Activated CD4-positive, CD25-positive, alpha-beta regulatory T cell treated with anti-CD3 and anti-CD28 coated beads, Interleukin-2, amount 50 U/mL, for 16 hours (primary cell): ENCODE data around the gene IL26.
"Not testable (repeated sequence)": the region's sequence is repeated elsewhere in the genome, so short reads cannot be mapped to it uniquely, and the experiment has no call there.

Experiments used
- DNase-seq: peaks from one replicate; pipeline ENCODE4 v3.0.0-alpha.2; 2020; ENCODE audit warnings: low read depth, low spot score

Gene IL26

DNA sequence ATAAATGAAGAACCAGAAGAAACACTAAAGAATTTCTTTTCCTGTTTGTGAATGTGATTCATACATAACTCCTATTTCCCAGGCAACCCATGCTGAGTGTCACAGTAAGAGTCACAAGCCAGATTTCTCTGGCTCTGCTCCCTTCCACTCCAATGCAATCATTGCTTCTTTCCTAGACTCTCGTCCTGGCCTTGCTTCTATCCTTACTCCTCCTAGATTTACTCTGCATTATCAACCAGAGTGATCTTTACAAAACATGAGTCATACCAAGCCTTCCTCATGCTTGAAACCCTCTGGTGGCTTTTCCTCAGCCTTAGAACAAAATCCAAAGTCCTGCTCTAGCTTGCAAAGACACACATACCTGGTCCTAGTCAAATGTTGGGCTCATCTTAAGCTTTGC lies 14.5 kb upstream of the IL26 start:
- no peak for DNase-seq

DNA sequence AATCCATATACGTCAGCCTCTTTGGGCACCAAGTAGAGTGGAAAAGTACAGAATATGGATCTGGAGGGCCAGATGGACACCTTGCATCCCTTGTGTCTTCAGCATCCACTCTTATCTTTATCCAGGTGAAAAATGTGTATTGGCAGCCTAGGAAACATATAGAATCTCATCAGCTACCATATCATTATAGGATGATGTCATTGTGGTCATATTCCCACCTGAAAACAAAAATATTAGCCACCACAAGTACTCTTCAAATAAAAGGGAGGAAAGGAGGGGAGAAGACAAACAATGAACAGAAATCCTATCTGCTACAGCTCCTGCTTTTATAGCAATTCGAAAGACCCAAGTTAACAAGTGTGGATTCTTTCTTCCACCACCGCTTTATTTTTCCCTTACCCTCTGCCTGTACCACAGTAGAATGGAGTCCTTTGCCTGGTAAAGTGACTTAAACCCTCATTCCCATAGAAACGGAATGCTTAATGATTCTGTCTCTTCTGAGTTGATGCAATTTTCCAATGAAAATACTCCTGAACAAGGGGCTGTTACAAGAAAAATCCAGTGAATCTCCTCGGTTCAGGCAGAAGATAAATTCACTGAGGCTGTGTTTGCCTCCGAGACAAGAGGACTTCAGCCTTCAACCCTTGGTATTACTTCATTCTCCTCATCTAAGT lies 13.8 kb upstream of the IL26 start:
- no peak for DNase-seq

DNA sequence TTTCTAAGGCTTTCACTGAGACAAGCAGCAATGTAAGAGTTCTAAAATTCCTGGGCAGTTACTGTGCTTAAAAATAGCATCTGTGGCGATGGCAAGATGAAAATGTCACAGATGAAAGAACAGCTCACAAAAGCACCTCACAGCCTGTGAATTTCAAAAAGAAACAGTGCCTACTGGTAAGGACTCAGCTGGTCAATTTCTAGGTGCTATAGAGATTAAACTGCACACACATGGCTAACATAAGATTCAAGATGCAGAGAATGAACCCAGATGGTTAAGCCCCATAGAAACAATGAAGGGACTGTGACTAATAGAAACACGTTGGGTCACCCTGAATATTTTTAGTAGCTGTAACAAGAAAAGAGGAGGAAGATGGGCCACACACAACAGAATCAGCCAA lies 12.0 kb upstream of the IL26 start:
- no peak for DNase-seq

DNA sequence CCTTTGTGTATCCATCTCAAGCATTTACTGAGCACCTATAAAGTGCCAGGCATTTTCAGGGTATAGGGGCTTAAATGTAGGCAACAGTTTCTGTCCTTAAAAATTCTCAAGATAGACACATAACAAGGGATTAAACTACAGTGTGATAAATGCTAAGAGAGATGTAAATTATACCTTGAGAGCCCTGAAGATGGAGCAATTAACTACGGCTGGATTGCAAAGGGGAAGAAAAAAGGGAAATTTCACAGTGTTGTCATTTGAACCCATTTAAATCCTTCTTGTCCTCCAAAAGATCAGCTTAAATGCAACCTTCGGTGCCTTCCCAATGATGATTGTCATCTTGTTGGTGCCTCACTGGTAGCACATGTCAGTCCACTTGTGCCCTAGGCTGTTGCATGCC lies 11.5 kb upstream of the IL26 start:
- DNase-seq, result no peak

DNA sequence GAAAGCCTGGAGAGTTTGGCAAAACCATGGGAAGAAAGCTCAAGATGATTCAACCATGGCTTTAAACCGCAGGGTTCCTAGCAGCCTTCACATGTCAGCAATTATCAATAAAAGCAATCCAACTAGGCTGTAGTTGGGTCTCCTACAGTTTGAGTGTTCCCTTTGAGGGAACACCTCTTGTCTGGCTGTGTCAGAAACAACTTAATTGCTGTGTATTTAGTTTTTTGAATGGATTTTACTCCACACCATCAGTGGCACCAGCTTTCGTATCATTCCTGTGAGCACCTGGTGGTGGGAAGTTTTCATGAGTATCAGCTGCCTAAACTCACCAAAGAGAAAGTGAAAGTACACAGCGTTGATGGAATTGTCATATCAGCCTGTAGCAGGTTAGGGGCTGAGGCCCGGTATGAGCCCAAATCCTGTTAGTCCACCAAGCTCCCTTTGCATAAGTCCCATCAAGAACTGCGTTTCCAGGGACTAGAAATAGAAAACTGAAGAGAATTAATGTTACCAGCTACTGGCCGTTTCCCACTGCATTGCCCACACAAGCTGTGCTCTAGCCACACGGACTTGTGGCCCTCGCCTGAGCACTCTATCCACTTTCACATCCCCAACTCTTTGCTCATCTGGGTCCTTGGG lies 10.9 kb upstream of the IL26 start:
- DNase-seq, result no peak

DNA sequence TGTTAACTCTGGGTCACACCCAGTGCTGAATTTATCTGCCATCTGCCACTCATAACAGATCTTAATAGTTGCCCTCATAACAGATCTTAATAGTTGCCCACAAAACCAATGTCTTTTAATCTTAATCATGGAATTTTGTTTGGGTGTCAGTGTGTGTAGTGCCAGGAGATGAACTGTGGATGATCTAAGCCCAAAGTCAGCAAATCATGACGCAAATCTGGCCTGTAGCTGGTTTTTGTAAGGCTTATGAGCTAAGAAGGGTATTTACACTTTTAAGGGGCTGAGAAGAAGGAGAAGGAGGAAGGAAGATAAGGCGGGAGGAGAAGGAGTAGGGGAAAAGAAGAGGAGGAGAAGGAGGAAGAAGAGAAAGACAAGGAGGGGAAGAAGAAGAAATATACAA lies 10.0 kb upstream of the IL26 start:
- DNase-seq, result no peak

DNA sequence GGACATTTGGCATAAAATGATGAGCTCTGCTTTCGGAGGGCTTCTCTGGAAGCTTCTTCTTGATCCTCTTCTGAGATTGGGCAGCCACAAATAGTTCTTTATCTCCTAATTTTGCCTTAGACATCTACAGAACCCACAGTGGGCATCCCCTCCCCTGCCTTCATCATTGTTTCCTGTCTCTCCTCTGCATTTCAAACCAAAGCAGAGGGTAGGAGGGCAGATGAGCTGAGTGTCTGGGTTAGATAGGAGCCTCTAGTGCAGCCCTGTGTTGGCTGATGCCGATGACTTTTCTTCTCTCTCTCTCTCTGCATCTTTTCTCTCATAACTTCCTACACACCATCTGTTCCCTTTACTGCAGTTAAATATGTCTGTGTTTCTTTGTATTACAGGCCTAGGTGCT lies 8.5 kb upstream of the IL26 start:
- no peak for DNase-seq

DNA sequence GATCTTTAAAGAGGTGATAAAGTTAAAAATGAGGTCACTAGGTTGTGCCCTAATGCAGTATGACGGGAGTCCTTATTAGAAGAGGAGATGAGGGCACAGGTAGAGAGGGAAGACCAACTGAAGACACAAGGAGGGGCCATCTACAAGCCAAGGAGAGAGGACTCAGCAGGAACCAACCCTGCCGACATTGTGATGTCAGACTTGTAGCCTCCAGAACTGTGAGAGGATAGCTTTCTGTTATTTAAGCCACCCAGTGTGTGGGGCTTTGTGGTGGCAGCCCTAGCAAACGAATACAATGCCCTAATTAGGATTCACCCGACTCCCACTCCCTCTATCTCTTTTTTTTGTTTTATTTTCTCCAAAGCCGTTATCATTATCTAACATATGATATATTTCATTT lies 7.9 kb upstream of the IL26 start:
- no peak for DNase-seq

DNA sequence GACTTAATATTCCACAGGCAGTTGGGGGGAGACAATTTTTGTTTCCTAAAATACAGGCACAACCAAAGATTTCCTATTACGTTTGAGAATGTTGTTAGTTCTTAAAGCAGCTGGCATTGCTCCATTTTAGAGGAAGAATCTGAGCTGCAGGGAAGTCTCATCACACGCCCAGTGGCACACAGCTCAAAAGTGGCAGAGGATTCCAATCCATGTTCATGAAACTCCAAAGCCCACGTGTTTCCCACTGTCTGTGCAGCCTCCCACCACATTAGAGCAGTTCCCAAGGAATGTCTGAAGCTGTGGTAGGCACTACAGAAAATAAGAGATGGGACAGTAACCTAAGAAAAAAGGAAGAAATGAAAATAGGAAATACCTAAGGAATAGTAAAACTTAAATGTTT lies 6.1 kb upstream of the IL26 start:
- DNase-seq, result no peak

DNA sequence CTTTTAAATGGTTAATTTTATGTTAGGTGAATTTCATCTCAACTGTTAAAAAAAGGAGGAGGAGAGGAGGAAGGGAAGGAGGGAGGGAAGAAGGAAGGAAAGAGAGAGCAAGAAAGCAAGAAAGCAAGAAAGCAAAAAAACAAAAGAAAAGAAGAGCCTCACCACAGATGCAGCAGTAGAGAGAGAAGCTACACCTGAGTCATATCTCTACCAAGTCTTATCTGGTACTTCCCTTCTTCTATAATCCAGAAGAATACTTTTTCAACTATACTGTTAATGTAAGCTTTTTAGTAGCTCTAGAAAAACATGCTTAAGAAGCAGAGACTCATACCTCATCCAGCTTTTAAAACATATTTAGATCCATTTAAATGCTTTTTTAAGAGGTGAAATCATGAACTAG lies 5.6 kb upstream of the IL26 start:
- no peak for DNase-seq

DNA sequence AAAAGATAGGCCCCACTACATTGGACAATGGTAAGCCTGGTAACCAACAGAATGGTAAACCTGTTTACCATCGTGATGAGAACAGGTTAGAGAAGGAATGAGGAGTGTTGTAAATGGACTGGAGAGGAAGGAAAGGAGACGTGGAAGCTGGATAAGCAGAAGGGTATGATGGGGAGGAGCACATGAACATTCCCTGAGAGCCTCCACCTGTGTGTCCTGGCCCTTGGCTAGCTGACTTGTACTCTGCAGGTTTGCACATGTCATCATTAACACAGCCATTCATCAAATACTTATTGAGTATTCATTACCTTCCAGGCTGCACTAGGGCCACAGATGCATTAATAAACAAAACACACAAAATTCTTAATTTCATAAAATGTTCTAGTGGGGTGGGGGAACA lies 4.3 kb upstream of the IL26 start:
- no peak for DNase-seq

DNA sequence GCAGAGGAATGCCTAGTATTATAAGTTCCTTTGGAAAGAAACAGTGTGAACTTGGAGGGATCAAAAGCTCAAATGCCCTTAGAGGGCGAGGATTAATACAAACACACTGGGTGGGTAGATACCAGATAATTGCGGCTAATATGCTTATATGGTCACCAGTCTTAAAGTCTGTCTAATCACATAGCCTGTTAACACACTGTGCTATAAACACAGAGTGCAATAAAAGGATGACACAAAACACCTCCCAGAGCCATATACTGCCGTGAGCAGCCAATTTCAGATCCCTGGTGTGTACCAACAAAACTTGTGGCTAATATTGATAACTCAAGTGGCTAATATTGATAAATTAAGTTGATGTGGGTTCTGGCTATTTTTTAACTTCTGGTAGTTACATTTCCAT lies 1.7 kb upstream of the IL26 start:
- no peak for DNase-seq

DNA sequence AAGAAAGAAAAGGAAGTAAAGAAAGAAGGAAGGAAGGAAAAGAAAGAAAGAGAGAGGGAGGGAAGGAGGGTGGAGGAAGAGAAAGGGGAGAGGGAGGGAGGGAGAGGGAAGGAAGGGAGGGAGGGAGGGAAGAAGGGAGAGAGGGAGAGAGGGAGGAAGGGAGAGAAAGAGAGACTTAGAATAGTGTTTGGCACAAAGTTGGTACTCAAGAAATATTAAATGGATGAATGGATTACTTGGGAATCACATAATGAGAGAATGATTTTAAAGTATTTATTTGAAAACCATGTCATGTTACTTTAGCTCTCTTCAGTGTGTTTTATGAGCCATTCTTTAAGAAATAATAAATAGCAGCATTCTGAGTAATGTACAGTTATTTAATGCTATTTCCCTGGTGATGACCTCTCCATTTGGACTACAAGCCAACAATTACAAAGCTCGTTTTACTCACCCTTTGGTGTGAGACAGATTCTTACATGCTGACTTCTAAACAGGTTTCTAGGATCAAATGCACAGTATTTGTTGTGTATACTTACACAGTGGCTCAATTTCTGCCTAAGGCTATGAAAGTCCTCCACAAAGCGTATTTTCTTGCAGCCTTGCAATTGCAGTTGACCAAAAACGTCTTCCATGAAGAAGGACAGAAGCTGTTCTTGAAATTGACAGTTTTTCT lies 861 bp downstream of the IL26 start:
- no peak for DNase-seq

DNA sequence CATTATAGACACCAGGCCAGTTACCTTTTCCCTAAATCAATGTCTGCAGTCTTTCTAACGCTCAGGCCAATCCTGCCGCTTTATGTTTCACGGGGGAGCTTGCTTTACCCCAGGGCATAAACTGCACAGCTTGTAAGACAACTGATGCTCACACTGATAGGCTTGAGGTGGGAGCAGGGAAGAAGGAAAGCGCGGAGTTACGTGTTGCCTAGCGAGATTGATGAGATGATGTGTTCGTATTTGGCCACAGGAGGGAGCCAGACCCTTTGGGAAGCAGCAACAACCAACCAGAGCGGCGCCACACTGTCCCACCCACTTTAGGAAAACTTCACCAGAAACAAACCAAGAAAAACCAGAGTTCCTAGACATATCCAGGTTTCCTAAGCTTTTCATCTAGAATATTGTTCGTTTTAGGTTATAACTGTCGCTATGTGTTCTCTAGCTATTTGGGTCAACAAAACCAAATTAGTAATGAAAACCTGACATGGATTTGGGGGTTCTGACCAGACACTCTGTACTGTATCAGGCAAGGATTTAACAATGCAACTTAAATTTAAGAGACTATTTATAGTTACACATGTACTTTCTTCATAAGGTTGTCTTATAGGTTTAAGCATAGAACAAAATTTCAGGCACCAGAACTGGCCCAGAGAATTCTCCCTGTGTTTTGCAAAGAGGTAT lies 2.4 kb downstream of the IL26 start:
- DNase-seq, result peak; percentile 44

DNA sequence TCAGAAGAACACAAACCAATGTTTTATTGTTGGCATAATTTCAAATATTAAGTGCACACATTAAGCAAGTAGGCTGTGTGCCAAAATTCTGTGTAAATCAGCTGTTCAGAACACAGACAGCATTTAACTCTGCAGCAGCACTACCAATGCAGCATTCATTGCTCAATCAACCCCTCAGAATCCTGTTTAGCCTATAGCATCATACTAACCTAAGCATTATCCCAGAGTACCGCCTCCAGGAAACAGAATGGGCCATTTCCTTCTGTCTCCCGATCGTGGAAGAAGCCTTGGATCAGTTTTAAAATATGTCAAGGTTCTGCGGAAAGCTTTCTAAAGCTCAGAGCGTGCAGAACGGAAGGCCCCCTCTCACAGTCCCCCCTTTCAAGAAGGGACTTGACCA lies 3.3 kb downstream of the IL26 start:
- no peak for DNase-seq

DNA sequence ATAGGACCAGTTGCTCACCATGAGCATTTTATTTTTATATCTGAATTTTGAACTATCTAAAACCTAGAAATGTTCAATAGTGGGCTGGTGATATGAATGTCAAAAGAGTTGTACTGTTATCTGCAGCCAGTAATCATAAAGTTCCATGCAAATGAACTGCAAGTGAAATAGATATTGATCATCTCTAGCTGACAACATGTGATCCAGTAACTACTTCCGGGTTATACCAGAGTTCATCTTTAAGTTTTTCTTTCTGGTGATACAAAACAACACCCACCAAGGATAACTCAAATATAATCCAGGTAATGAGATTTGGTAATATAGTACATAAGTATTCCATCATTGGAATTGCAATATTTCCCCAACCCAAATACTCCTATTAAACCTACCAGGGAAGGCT lies 4.1 kb downstream of the IL26 start:
- no peak for DNase-seq

DNA sequence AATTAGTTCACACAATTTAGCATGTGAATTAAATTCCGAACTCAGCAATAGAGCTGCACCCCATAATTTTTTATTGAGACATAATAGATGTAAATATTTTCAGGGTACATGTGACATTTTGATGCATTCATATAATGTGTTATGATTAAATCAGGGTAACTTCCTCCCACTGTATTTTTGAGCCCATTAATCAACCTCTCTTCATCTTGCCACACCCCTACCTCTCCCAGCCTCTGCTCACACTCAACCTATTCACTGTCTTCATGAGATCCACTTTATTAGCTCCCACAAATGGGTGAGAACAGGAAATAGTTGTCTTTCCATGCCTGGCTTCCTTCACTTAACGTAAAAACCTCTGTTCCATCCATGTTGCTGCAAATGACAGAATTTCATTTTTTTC lies 14.7 kb downstream of the IL26 start:
- no peak for DNase-seq

DNA sequence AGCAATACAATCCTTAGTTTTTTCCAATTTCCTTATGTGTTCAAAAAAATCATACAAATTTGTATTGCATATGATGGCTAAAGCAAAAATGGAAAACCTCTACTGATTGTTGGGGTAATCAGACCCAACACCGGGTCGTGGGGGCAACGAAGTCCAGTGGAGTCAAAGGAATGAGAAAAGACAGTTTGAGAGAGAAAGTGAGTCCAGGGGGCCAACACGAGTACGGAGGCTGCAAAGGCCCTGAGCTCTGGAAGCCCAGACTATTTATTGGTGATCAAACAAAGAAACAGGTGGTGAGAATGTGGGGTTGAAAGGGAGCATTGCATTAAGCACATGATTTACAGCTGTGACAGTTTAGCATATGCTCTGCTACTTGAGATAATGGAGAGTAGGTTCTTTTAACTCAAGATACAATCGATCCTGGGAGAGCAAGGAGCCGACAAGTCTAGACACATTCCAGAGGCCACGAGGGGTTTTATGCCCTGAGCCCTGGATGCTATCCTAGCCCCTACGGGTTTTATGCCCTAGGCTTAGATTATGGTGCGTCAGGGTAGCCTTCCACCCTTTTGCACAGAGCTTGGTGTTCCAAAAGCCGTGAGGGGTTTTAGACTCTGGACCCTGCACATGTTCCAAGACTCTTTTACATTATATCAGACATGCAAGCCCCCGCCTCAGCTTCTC lies 16.4 kb downstream of the IL26 start:
- not testable (repeated sequence) for DNase-seq

DNA sequence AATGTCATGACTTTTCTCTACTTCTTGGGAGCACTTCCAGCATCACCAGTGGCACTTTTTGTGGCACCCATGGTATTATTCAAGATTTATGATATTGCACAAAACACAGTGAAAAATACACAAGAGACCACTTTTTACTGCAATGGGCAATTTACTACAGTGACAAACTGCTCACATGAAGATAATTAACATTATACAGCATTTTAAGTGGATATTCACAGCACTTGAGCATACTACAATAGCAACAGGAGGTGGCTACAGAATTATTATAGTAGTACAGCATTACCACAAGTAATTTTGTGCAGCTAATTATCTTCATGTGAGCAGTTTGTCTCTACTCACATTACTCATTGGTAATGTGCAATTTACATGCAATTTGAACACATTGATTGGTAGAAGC lies 18.3 kb downstream of the IL26 start:
- no peak for DNase-seq

DNA sequence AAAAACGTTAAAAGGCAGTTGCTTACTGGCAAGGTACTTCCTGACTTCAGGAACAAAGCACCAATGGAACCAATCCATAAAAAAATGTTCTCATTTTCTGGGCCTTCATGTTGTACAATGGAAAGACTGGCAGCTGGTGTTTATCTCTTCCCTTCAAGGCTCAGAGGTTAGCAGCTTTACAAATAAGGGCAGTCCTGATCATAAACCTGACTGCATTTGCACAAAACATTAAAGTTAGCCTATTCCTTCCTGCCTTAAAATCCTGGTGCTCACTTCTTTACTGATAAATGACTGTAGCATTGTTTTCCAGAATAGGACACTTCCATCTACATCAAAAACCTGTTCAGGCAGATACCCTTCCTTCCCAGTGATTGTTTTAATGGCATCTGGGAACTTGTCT lies 19.2 kb downstream of the IL26 start:
- DNase-seq, result no peak

DNA sequence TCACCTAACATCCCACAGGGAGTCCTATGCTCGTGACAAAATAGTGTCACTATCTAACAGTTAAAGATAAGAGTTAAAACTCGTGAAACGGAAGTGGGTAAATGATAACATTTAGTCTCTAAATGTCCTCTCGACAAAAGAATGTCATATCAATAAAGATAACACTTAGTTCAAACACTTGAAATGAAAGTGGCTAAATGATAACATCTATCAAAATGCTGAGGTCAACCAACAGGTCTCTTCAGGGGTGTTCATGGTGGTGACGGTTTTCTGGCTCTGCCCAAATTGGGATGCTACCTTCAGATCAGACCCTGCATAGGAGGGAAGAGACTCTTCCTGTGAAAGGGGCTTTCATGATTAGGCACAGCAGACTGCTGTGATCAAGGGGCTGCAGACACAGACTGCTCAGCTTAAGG lies 22.1 kb downstream of the IL26 start:
- no peak for DNase-seq

DNA sequence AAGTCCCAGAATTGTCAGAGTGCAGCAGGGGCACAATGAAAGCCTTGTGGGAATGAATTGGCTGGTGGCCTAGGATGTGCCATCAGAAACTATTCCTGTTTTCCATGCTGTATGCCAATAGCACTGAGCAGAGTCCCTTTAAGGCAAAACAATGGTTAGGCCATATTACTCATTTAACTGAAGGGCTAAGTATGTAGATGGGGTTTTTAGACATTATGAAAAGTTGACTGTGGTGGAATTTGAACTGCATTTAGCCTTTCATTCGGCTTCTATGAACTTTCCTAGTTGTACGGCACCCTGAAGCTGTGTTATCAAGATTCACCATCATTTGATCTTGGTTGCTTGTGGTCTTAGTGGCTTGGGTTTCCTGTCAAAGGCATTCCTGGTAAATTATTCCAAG lies 24.8 kb downstream of the IL26 start:
- DNase-seq, result no peak
